Measurements from ENCODE around the gene PCNT.

Gene PCNT

DNA sequence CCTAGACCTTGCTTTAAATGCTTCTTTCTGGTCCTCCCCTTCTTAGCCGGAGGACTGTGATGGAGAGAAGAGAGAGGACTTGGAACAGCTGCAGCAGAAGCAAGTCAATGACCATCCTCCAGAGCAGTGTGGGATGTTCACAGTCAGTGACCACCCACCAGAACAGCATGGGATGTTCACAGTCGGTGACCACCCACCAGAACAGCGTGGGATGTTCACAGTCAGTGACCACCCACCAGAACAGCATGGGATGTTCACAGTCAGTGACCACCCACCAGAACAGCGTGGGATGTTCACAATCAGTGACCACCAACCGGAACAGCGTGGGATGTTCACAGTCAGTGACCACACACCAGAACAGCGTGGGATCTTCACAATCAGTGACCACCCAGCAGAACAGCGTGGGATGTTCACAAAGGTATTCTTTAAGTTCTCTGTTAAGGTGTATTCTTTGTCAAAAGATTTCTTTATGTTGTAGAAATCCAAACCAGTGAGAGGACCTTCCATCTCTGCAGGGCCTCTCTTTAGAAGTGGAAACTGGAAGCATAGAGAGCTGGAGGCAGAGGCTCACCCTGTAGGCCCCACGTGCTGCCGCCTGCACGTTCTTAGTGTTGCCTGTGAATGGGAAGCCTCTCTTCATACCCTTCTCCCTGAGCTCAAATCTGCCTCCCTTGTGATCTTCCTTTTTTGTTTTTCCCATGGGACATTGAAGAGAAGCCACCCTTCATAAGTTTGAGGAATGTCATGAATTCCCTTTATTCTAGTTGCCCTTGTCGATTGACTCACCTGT, 10.6 kb downstream of the PCNT start:
- no peak for DNase-seq (ENCODE audit: low read depth)

DNA sequence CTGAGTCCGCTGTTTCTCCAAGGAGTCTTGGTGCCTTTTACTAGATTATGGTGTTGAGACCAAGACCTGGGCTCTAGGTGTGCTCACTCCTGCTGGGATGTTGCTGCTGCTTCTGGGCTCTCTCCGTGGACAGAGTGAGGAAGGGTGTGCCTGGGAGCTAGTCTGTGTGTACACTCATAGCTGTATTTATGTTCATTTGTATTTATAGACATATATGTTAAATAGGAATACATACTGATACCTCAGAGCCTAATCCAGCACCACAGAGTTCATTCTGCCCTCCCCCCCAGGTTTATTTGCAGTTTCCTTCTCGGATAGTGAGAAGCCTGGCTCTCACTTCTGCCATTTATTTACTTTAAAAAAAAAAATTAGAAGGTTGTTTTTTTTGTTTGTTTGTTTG, 12.6 kb downstream of the PCNT start:
- no peak for DNase-seq (ENCODE audit: low read depth)

DNA sequence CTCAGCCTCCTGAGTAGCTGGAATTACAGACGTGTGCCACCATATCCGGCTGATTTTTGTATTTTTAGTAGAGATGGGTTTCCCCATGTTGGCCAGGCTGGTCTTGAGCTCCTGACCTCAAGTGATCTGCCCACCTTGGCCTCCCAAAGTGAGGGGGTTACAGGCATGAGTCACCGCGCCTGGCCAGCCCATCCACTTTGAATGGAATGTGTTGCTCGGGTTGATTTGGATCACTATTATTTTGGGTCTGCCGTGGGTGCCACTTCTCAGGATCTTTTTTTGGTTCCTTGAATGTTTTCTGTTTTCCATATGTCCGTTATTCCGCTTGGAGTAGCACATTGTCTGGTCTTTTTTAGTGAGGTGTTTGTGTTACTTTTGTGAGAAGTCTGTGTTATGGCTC, 17.0 kb downstream of the PCNT start:
- DNase-seq (ENCODE audit: low read depth) = no peak

DNA sequence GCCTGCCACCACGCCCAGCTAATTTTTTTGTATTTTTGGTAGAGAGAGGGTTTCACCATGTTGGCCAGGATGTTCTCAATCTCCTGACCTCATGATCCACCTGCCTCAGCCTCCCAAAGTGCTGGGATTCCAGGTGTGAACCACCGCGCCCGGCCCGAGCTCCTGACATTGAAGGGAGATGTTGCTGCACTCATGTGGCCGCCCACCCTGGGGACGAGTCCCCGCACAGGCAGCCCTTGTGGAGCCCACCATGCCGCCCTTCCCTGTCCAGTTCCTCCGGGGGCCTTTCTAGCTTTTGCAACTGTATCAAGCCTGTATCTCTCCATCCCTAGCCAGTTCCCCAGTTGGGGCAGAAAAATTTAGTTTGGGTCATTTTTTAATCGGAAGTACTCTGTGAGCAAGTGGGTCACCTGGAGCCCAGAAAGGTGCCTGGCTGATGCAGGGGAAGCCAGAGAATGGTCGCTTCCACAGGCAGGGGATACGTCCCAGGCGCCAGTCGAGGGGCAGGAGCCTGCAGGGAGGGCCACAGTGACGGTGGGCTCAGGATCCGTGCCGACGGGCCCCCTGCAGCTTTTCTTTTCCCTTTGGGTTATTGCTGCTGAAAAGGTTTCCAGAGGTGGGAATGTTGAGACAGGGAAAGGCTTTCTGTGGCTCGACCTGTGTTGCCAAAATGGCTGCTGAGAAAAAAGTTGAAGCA, 20.4 kb downstream of the PCNT start:
- DNase-seq (ENCODE audit: low read depth) = no peak

DNA sequence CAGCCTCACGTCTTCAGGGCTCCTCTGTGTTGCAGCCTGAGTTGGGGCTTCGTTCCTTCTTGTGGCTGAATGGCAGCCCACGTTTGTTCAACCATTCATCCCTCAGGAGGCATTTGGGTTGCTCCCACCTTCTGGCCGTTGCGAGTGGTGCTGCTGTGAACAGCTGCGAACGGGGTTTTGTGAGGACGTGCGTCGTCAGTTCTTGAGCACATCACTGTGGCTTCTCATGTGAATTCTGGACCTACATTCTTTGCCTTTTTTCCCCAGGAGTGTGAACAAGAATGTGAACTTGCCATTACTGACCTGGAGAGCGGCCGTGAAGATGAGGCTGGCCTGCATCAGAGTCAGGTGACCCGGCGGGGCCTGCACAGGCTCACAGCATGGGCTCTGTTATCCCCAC, 21.9 kb downstream of the PCNT start:
- no peak for DNase-seq (ENCODE audit: low read depth)

DNA sequence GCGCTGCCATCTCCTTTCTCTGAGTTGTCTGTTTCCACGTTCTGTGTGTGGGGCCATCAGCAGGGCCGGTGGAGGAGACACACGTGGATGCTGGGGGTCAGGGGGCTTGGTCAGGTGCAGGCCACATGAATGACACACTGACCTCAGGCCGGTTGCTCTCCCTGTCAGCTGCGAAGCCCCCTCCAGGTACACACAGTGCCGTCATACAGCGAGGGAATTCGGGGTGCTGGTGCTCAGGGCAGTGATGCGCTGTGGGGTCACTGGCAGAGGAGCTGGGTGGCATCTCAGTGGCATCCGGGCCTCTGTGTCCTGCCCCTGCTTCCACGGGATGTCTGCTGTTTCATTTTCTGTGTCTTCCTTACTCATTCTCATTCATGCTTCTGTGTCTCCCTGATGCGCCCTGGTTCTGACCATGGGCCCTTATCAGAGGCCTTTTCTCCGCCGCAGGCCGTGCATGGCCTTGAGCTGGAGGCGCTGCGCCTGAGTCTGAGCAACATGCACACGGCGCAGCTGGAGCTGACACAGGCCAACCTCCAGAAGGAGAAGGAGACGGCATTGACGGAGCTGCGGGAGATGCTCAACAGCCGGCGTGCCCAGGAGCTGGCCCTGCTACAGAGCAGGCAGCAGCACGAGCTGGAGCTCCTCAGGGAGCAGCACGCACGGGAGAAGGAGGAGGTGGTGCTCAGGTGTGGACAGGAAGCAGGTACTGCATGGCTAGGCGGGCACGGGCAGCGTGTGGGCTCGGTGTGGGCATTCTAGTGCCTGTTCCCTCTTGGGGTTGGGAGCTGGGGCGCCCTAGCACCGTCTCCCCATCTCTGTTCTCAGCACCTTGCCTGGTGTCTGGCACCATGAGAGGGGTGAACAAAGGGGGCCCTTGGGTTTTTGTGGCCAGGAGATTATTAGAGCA, 22.6 kb downstream of the PCNT start:
- DNase-seq (ENCODE audit: low read depth) = no peak

DNA sequence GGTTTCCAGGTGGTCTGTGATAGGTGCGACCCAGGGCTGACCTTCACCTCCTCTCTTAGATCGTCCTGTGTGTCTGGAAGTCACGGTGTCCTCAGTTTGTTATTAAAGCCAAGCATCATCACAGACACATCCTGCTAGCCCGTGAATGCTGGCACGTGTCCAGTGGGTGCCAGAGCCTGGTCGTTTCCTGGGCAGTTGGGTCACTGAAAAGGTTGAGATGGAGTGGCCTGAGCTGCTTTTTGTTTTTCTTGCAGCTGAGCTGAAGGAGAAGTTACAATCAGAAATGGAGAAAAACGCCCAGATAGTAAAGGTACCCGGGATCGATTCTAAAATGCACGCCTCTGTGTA, 23.2 kb downstream of the PCNT start:
- no peak for DNase-seq (ENCODE audit: low read depth)

DNA sequence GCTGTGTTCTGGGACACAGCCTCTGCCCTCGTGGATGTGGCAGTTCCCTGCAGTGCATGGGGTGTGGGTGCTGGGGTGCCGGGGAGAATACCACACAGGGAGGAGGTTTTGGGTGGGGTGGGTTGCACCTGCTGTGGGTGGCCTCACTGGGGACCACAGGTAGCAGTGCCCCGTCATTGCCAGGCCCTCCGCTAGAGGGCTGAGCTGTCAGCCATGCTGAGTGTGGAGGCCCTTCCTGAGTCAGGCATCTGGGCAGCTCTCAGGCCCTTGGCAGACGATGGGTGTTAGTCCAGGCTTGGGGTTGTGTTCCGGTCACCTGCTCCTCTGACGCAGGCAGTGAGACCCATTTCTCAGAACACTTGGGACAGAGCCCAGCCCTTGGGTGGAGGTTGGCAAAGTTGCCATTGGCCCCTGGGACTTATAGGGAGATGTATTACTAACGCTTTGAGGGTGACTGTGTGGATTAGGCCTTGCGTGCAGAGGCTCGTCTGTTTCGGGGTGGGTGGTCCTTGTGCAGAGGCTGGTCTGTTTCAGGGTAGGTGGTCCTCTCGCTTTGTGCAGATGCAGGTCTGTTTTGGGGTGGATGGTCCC, 23.9 kb downstream of the PCNT start:
- peak; percentile 78 for DNase-seq (ENCODE audit: low read depth)

DNA sequence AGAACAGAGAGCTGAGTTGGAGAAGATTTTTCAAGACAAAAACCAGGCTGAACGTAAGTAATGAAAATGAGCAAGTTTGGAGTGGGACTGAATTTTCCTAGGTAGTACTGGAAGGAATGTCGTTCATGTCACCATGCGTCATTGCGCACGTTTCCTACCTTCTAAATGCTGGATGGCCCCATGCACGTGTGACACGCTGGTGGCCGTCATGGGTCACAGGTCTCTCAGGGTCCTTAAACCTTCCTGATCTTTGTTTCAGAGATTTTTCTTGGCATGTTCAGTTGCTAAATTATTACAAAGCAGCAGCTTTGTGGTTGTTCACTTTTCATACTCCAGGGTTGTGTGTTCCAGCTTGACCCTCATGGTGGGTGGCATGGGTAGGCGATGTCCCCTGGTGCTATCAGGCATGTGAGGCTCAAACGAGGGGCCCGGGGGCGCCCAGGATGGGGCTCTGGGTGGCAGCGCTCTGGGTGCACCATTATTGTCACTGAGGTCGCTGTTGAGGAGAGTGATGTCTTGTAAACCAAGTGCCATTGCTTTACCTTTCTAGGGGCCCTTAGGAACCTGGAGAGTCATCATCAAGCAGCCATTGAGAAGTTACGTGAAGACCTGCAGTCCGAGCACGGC, 25.3 kb downstream of the PCNT start:
- DNase-seq (ENCODE audit: low read depth) = no peak

DNA sequence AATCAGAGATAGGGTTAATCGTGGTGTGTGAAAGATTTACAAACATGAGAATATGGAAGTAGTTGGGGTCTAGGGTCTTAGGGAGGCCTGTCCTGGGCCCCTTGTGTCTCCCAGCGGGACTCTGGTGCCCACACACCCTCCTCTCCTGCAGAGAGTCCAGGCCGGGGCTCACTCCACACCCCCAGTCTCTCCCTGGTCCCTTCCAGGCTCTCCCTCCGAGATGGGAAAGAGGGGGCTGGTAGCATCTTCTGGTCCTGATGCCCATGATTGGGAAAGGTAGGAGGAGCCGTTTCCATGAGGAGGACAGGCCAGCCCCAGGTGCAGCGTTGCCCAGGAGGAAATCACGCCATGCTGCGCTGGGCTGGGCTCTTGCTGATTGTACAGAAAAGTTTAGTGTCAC, 26.6 kb downstream of the PCNT start:
- DNase-seq (ENCODE audit: low read depth) = no peak

DNA sequence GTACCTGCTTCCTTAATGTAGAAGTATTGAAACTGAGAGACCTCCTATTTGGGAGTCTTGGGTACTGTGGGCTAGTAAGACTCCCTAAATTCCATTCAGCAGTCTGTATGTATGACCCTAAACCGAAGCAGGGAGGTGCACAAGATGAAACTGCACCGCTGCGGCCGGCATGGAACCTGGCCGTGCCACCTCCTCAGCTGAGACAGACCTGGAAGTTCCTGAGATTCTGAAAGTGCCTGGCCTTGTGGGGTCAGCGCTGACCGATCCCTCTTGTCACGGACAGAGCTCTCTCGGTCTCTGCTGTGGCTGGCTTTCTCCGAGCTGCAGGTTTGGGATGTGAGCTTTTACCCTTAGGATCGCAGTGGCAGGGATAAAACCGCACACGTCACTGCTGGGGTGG, 27.0 kb downstream of the PCNT start:
- DNase-seq (ENCODE audit: low read depth) = no peak

DNA sequence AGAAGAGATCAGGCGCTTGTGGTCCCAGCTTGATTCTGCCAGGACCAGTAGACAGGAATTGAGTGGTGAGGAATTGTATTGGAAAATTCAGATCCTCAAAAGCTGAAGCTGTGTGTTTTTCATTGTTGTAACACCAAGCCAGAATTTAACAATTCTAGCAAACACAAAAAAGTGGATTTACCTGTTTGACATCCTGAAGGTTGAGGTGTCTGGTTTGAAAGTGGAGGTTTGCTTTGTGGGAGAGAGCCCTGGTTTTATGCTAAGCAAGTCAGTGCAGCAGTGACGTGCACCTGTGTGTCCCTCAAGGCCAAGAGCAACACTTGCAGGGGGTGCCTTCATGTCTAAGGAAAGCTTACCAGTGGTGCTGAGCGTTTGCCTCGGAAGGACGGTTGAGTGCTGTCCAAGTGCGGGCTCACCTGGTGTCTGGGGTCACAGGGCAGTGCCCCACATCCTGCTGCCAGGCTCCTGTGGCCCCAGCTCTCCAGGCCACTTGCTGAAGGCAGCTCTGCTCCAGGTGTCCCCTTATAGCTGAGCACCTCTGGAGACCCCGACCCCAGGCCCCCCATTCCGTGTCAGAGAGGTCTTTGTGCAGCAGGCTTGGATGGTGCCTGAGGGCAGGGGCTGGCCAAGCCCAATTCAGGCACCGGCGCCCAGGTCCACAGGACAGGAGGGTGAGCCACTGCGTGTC, 27.7 kb downstream of the PCNT start:
- DNase-seq (ENCODE audit: low read depth) = no peak

DNA sequence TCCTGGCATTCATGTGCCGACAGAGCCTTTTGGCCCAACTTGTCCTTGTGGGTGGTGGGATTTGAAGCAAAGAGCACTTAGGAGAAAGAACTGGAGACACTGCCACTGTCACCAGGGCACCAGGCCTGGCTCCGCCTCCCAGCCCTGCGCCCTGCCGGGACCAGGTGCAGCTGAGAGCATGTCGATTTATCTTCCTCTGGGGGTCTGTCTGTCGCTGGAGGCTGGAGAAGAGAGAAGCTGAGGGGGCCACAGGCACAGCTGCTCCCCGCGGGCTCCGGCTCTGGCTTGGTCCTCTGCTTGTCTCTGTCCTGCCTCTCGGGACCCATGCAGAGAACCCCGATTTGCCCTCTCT, 28.2 kb downstream of the PCNT start:
- DNase-seq (ENCODE audit: low read depth) = no peak

DNA sequence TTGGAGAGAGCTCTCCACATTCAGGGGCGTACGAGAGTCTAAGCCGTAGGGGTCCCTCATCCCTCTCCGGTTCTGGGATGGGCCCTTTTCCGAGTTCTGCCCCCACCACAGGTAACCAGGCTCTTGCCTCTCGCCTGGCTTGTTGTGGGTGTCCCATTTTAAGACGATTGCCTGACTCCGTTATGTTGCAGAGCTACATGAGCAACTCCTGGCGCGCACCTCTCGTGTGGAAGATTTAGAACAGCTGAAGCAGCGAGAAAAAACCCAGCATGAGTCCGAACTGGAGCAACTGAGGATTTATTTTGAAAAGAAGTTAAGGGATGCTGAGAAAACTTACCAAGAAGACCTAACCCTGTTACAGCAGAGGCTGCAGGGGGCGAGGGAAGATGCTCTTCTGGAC, 29.0 kb downstream of the PCNT start:
- no peak for DNase-seq (ENCODE audit: low read depth)

DNA sequence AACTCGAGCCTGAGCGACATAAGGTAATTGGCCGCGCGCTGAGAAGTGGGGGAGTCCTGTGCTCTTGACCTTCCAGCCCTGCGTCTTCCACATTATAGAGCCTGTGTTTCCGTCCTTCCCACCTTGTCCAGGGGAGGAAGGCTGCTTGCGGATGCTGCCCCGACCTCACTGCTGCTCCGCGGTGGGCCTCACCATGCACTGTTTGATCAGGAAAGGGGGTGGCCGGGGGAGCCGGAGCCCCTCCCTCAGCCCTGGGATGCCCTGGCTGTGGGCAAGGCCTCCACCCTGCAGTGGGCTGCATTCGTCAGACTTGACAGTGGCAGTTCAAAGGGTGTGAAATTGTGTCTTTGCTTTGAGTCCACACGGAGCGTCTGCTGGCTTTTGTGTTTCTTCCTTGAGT, 30.1 kb downstream of the PCNT start:
- DNase-seq (ENCODE audit: low read depth) = no peak

DNA sequence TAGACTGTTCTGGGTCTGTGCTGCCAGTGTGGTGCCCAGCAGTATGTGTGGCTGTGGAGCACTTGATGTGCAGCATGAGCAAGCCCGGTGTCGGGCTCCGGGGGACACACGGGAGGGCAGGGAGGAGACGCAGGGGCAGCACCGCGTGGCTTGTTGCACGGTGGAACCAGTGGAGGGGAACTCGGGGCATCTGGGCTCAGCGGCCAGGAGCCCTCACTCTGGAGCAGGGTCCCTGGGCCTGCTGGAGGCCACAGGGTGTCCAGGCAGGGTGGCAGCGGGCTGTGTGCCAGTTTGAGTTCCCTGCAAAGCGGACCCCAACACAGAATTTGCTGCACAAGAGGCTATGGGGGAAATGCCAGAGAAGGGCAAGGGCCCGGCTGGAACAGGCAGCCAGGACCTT, 30.6 kb downstream of the PCNT start:
- no peak for DNase-seq (ENCODE audit: low read depth)

DNA sequence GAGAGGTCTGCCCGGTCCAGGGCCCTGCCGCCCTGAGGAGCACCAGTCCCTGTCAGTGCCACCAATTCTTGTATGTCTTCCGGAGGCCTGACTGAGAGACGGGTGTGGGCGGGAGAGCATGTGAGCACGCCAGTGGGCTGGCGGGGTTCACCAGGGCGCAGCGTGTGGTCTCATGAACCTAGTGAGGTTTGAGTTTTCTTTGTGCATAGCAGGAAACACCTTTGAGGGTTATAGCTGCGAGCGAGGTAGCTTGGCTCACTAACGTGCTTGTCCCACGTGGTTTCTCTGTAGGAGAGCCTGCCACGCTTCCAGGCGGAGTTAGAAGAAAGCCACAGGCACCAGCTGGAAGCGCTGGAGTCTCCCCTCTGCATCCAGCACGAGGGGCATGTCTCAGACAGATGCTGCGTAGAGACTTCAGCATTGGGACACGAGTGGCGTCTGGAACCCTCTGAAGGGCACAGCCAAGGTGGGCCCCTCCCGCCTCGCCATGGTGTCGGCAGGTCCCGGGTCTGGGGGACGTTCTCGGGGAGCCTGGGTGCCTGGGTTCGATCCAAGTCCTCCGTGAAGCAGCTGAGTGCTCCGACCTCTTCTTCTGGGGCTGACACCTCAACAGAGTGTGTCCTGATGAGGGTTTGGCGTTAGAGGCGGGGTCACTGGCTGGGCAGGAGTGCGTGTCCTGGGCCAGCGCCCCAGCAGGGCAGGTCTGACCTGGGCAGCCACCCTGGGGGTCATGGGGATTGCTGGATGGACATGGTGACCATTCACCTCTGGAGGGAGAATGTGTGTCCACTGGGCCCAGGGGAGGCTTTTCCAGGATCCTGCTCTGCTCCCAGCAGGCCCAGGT, 31.4 kb downstream of the PCNT start:
- DNase-seq (ENCODE audit: low read depth) = no peak

DNA sequence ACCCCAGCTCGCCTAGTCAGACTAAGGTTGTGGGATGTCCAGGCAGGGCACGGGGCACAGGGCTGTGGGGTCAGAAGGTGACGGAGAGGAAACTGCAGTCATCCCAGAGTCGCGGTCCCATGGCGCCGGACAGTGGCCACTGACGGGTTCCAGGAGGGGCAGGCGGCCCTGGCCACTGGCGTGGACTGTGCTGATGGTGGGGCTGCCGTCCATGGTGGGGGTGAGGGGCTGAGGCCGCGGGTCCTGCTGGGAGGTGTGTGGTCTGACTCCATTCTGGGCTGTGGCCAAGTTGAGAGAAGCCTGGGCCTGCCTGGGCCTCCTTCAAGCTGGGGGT, 32.0 kb downstream of the PCNT start:
- no peak for DNase-seq (ENCODE audit: low read depth)

DNA sequence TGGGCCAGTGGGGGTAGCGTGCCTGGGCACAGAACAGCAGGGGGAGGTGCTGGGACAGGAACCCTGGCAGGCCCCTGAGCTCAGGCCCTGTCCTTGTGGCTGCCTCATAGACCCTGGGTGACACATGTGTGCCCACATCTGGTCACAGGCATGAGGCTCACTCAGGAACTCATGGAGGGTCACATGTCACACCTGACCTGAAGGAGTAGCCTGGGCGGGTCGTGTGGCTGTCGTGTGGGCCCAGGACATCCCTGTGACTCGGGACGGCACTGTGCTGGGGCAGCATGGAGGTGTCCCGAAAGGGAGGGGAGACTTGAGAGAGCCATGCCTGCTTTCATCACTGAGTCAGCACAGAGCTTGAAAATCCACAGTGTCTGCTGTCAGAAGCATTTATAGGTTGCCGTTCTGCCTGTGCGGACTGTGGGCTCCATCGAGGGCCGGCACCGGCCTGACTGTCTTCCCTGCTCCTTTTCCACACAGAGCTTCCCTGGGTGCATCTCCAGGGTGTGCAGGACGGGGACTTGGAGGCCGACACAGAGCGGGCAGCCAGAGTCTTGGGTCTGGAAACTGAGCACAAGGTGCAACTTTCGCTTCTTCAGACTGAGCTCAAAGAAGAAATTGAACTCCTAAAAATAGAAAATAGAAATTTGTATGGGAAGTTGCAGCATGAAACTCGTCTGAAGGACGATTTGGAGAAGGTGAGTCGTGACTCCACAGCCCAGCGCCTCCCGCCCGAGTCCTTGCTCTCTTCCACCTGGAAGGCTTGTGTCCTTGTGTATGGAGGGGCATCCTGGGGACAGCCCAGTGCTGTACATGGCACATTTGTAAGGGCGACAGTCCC, 32.8 kb downstream of the PCNT start:
- no peak for DNase-seq (ENCODE audit: low read depth)

DNA sequence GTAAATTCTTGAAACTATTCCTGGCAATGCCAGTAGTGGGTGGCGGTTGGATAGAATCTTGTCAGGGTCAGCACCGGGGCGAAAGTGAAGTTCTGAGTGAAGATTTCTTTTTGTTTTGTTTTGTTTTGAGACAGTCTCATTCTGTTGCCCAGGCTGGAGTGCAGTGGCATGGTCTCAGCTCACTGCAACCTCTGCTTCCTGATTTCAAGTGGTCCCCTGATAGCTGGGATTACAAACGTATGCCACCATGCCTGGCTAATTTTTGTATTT, 33.3 kb downstream of the PCNT start:
- no peak for DNase-seq (ENCODE audit: low read depth)

Data from fibroblast of gingiva (primary cell).